ENCODE data around the gene AGAP1. TPM values are rescaled to one million over a fixed set of nuclear protein-coding genes. Genes with fewer than 3 reads are reported as not detected.

The AGAP1 gene
- total RNA-seq, 1 donor = 10.8 TPM

GRCh38 chr2:235560345-235560744, 66.5 kb downstream of the AGAP1 start:
- TF ChIP-seq CTCF (IDR thresholded peaks at IDR 0.05; ENCODE audit: insufficient read depth, low read depth, low read length) = no peak
- DNase-seq (ENCODE audit: low read depth) = no peak
- H3K4me3 ChIP-seq (ENCODE audit: low read depth, low read length) = no peak overlapping the region

DNA sequence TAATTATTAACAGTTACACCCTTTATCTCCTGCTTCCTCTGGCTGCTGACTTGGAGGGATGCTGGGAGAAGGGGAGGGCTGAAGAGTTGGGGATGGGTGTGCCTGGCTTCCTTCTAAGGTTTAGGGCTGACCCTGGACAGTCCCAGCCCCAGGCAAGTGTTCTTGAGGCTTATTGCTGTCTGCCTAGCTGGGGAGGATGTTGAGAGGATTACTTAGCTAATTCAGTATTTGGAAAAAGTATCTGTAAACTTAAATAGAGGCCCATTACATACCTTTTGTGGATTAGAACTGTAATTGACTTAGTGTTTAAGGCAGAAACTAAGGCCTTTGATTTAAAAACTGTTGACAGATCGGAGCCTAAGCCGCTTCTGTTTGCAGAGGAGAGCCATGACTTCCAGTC, 67.6 kb downstream of the AGAP1 start:
- DNase-seq (ENCODE audit: low read depth) = peak; percentile 18
- H3K4me3 ChIP-seq (ENCODE audit: low read depth, low read length) = no peak overlapping the region
- no peak for TF ChIP-seq CTCF (IDR thresholded peaks at IDR 0.05; ENCODE audit: insufficient read depth, low read depth, low read length)

DNA sequence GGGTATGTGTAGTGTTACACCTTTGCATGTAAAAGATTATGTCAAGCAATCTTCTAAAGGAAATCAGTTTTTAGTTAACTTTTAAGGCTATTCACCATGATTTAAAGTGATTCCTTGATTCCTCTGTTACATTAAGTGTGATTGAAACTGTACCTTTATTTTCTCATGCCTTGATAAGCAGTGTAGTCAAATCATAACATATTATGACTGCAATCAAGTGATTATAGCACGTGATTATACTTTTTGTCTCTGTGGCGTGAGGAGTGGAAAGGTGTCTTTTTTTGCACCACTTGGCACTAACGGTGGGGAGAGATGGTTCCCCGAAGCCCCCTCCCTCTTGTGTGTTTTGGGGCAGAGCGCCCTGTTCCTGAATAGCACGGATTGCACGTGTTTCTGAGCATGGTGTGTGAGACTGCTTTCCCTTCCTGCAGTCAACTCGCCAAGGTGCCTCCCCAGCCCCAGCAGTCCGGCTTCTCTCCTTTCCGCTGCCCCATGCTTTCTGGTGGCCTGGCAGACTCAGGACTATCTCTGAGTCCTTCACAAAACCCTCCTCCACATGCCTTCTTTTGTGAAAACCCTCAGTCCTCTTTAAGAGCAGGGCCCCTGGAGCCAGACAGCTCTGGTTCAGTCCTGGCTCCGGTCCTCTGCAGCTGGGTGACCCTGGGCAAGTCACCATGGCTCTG, 68.4 kb downstream of the AGAP1 start:
- no peak for DNase-seq (ENCODE audit: low read depth)
- no peak overlapping the region for H3K4me3 ChIP-seq (ENCODE audit: low read depth, low read length)
- no peak for TF ChIP-seq CTCF (IDR thresholded peaks at IDR 0.05; ENCODE audit: insufficient read depth, low read depth, low read length)

GRCh38 chr2:235563056-235563910, 69.4 kb downstream of the AGAP1 start:
- H3K4me3 ChIP-seq (ENCODE audit: low read depth, low read length) = no peak overlapping the region
- no peak for DNase-seq (ENCODE audit: low read depth)
- no peak for TF ChIP-seq CTCF (IDR thresholded peaks at IDR 0.05; ENCODE audit: insufficient read depth, low read depth, low read length)

GRCh38 chr2:235564066-235564465, 70.2 kb downstream of the AGAP1 start:
- H3K4me3 ChIP-seq (ENCODE audit: low read depth, low read length) = no peak overlapping the region
- no peak for TF ChIP-seq CTCF (IDR thresholded peaks at IDR 0.05; ENCODE audit: insufficient read depth, low read depth, low read length)
- DNase-seq (ENCODE audit: low read depth) = no peak

DNA sequence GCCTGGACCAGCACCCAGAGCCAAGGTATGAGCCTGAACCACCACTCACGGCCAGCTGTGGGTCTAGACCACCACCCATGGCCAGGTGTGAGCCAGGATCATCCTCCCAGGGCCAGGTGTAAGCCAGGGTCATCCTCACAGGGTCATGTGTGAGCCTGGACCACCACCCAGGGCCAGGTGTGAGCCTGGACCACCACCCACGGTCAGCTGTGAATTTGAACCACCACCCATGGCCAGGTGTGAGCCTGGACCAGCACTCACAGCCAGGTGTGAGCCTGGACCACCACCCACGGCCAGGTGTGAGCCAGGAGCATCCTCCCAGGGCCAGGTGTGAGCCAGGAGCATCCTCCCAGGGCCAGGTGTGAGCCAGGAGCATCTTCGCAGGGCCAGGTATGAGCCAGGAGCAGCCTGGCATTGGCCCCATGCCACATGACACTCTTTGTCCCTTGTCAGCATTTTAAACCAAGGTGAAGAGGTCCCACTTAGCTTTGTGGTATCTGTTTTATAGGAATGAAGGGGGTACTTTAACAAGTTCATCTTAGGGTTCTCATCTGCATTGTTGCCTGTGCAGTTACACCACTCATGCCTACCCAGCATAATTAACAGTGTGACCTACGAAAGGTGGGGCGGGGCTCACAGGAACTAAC, 71.2 kb downstream of the AGAP1 start:
- DNase-seq (ENCODE audit: low read depth) = no peak
- no peak for TF ChIP-seq CTCF (IDR thresholded peaks at IDR 0.05; ENCODE audit: insufficient read depth, low read depth, low read length)
- no peak overlapping the region for H3K4me3 ChIP-seq (ENCODE audit: low read depth, low read length)

Measured in fibroblast of villous mesenchyme (primary cell).